ENCODE data around the gene LZTS2. TPM values are rescaled to one million over a fixed set of nuclear protein-coding genes. Genes with fewer than 3 reads are reported as not detected.
"Not testable (repeated sequence)": the region's sequence is repeated elsewhere in the genome, so short reads cannot be mapped to it uniquely, and the experiment has no call there.

LZTS2 gene
- total and polyA plus RNA-seq, 2 of the 8 experiments (the other 6 are each of a cell fraction or from before 2014, with no cell fraction given), result 75.7 to 99.5 TPM

DNA sequence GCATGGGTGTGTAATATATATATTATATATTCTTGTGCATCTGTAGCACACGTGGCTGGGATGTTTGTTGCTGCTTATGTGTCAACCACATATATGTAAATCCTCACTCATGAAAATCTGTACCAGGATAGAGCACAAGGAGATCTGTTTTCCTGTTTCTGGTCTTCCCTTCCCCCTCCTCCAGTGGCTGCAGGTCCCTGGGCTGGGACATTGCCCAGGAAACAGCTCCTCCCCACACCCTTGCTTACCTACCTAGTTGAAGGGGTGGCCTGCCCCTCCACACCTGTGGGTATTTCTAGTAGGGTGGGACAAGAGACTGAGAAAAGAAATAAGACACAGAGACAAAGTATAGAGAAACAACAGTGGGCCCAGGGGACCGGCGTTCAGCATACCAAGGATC lies 33.7 kb downstream of the LZTS2 start (continued):
- TF ChIP-seq SAP30 (IDR thresholded peaks at IDR 0.05; ENCODE audit: insufficient read depth, insufficient replicate concordance, low read length) (no peak), FOSL1 (IDR thresholded peaks at IDR 0.05; ENCODE audit: insufficient read depth, low read depth, low read length) (no peak), EZH2 (IDR thresholded peaks at IDR 0.05; ENCODE audit: low read depth, low read length, severe bottlenecking) (no peak), RBBP5 (IDR thresholded peaks at IDR 0.05; ENCODE audit: borderline replicate concordance, low read depth, low read length) (no peak)

DNA sequence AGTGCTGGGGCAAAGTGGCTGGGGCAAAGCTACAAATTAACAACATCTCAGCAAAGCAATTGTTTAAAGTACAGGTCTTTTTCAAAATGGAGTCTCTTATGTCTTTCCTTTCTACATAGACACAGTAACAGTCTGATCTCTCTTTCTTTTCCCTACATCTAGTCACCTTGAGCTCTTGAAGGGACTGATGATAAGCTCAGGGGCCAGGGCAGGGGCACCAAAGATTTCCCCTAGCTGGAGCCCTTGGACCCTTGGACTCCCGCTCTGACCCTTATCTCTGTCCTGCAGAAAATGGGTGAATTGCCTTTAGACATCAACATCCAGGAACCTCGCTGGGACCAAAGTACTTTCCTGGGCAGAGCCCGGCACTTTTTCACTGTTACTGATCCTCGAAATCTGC lies 34.8 kb downstream of the LZTS2 start:
- not testable (repeated sequence) for H2AFZ ChIP-seq (ENCODE audit: low read length); H3K79me1 ChIP-seq (ENCODE audit: low read depth, low read length); H2BK15ac ChIP-seq (ENCODE audit: low read length); H3K9ac ChIP-seq (replicated peaks in 1 of 4; ENCODE audit: extremely low read depth in 1 of 4, low read depth in 3 of 4, low read length in 3 of 4); H4K5ac ChIP-seq (ENCODE audit: insufficient read length, low read depth, low read length); H3K36me3 ChIP-seq (ENCODE audit: control insufficient read depth in 2 of 4, insufficient read depth in 4 of 4, low read length in 3 of 4); H3K4me3 ChIP-seq (ENCODE audit: extremely low read depth in 1 of 4, insufficient read depth in 2 of 4, low read depth in 3 of 4, low read length in 4 of 4); H3K4ac ChIP-seq (replicated peaks; ENCODE audit: insufficient read length, low read depth, low read length); H3K9me3 ChIP-seq (ENCODE audit: insufficient read depth in 2 of 2, low read depth in 1 of 2, low read length in 1 of 2); DNase-seq (ENCODE audit: low read depth in 1 of 2, low spot score in 2 of 2); H3K18ac ChIP-seq (ENCODE audit: extremely low read depth, low read length); H3K23ac ChIP-seq (ENCODE audit: insufficient read length); H3K56ac ChIP-seq (replicated peaks; ENCODE audit: insufficient read length, low read depth, low read length); H2BK5ac ChIP-seq (ENCODE audit: low read depth, low read length); H4K8ac ChIP-seq (ENCODE audit: extremely low read depth, insufficient read depth, low read length); H3K14ac ChIP-seq (ENCODE audit: insufficient read length); H3K27ac ChIP-seq (ENCODE audit: low read depth, low read length); H2BK12ac ChIP-seq (ENCODE audit: low read depth, low read length); FAIRE-seq; H2BK20ac ChIP-seq (ENCODE audit: low read length); H2AK5ac ChIP-seq (ENCODE audit: low read depth, low read length); H2BK120ac ChIP-seq (replicated peaks; ENCODE audit: low read depth, low read length); H4K91ac ChIP-seq (replicated peaks; ENCODE audit: insufficient read length, low read length); H4K20me1 ChIP-seq (replicated peaks in 1 of 2; ENCODE audit: control insufficient read depth in 1 of 2, insufficient read depth in 2 of 2, low read length in 2 of 2); H3K4me2 ChIP-seq (ENCODE audit: insufficient read depth in 1 of 2, low read depth in 2 of 2, low read length in 2 of 2); H3K79me2 ChIP-seq (ENCODE audit: control insufficient read depth in 1 of 2, insufficient read depth in 2 of 2, low read length in 2 of 2)
- CTCF ChIA-PET (ENCODE audit: partially characterized antibody), result interaction anchor here (0.9 to 51.8 kb wide), 5 partner anchors 9 to 108 kb away, joined by 3 to 2176 read pairs (median 6); partner anchors contain the start of gene KAZALD1
- Histone ChIP-seq H3K4me1 (replicated peaks in 1 of 4; ENCODE audit: control insufficient read depth in 3 of 4, insufficient read depth in 4 of 4, low read length in 3 of 4) (peaks cover 0 to 23% (median 18%) of the 10 kb centered on the region in 4 experiments; a peak in 6 of 7 replicates), H3K23me2 (ENCODE audit: low read depth, low read length) (peaks cover 17% of the 10 kb centered on the region), H3K27me3 (replicated peaks in 1 of 4; ENCODE audit: control insufficient read depth in 3 of 4, extremely low read depth in 1 of 4, insufficient read depth in 3 of 4, low read length in 3 of 4) (peaks cover 1 to 45% (median 35%) of the 10 kb centered on the region in 4 experiments)
- WGBS, 2 experiments (ENCODE audit: extremely low coverage in 1 of 2, insufficient coverage in 1 of 2, insufficient read length in 1 of 2, insufficient replicate concordance in 2 of 2, low coverage in 1 of 2, low lambda C conversion rate in 2 of 2, missing lambda C conversion rate in 1 of 2), result 78% methylated on average over 4 of the region's 4 CpGs; no CpG with 5 or more reads in 1 of the 2 experiments
- POLR2A ChIA-PET (ENCODE audit: partially characterized antibody), result interaction anchor here (0.7 kb wide), 1 partner anchor 12 kb away, joined by 4 read pairs; no protein-coding TSS in a partner anchor
